Measurements from ENCODE around the gene CNTNAP5.

The CNTNAP5 gene

DNA sequence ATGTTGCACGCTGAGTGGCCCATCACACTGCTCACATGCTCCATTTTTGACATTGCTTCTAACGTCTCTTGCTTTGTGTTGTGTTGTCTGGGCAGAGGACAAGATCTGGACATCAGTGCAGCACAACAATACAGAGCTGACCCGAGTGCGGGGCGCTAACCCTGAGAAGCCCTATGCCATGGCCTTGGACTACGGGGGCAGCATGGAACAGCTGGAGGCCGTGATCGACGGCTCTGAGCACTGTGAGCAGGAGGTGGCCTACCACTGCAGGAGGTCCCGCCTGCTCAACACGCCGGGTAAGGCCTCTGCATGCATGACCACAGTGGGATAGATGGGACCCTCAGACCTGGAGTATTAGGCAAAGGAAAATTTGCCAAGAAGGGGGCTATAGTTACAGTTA lies 622.6 kb downstream of the CNTNAP5 start:
- Mint-ChIP-seq H3K27me3 (no peaks in the 10 kb centered on the region), H3K4me3 (no peak overlapping the region), H3K27ac (no peak overlapping the region), H3K4me1 (no peaks in the 10 kb centered on the region), H3K36me3 (ENCODE audit: low read depth) (no peaks in the 10 kb centered on the region), H3K9me3 (peaks cover 4% of the 10 kb centered on the region)
- no peak for ATAC-seq
- DNase-seq: no peak

DNA sequence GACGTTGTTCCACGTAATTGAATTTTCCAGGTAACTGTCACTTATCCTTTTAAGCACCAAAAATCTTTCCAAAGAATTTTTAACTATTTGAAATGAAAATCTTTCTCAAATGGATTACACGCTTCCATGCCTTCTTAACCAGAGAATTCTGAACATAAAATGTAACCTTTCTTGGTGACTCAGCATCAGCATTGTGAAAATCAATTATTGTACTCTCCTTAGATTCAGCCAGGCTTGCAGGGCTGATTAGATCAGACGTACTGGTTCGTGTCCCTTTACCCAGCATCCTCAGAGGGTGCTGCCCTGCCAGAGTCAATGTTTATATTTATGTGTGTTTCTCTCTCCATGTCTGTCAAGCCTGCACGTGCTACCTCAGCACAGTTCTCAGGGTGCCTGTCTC lies 623.9 kb downstream of the CNTNAP5 start:
- Mint-ChIP-seq H3K27ac (no peak overlapping the region), H3K9me3 (no peaks in the 10 kb centered on the region), H3K4me1 (no peaks in the 10 kb centered on the region), H3K27me3 (no peaks in the 10 kb centered on the region), H3K4me3 (no peak overlapping the region), H3K36me3 (ENCODE audit: low read depth) (no peaks in the 10 kb centered on the region)
- DNase-seq (no peak), ATAC-seq (no peak)

DNA sequence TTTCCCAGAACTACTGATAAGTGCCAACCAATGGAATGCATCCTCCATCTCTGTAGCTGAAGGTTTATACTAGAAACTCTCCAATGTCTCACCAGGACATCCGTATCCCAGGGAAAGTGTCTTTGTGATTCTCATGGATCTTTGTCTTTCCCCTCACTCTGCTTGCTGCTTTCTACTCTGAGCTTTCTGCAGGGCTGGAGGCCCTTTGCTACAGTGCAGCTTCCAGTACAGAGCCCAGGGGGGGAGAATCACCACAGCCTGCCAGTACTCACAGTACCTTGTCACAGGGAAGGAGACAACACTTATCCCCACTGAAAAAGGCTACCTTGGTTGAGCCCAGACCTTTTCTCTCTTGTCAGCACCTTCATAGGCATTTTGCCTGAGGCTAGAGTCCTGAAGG lies 627.0 kb downstream of the CNTNAP5 start:
- no peaks in the 10 kb centered on the region for H3K27me3 Mint-ChIP-seq
- H3K4me3 Mint-ChIP-seq: no peak overlapping the region
- no peaks in the 10 kb centered on the region for H3K9me3 Mint-ChIP-seq
- no peak for ATAC-seq
- DNase-seq: no peak
- H3K36me3 Mint-ChIP-seq (ENCODE audit: low read depth): no peaks in the 10 kb centered on the region
- no peaks in the 10 kb centered on the region for H3K4me1 Mint-ChIP-seq
- H3K27ac Mint-ChIP-seq: no peak overlapping the region

DNA sequence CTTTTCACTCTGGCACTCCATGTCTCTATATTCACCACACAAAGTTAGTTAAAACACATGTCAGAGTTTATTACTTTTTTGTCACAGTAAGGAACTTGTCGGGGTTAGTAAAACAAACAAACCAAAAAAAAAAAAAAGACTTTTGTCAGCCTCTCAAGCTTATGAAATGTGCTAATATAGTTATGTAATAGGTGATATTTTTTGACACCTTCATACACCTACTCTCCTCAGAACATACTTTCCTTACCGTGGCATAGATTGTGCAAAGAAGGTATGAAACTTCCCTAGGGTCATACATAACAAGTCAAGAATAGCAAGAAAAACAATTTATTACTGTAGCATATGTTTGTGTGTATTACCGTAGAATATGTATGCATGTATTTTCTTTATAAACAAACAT lies 633.3 kb downstream of the CNTNAP5 start:
- H3K4me1 Mint-ChIP-seq: no peaks in the 10 kb centered on the region
- H3K9me3 Mint-ChIP-seq: peaks cover 10% of the 10 kb centered on the region
- H3K27me3 Mint-ChIP-seq: no peaks in the 10 kb centered on the region
- no peak overlapping the region for H3K4me3 Mint-ChIP-seq
- DNase-seq (no peak), ATAC-seq (no peak)
- H3K36me3 Mint-ChIP-seq (ENCODE audit: low read depth): no peaks in the 10 kb centered on the region
- no peak overlapping the region for H3K27ac Mint-ChIP-seq

DNA sequence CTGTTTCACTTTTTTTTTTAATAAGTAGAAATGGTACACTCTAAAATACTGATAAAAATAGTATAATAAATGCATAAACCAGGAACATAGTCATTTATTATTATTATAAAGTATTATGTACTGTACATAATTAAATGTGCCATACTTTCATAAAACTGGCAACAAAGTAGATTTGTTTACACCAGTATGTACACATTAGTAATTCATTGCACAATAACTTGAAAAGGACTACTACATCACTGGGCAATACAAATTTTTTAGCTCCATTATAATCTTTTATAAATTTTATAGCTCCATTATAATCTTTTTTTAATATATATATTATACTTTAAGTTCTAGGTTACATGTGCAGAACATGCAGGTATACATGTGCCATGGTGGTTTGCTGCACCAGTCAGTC lies 636.5 kb downstream of the CNTNAP5 start:
- H3K9me3 Mint-ChIP-seq: peaks cover 10% of the 10 kb centered on the region
- no peak overlapping the region for H3K4me3 Mint-ChIP-seq
- no peaks in the 10 kb centered on the region for H3K4me1 Mint-ChIP-seq
- H3K36me3 Mint-ChIP-seq (ENCODE audit: low read depth): no peaks in the 10 kb centered on the region
- no peak for DNase-seq
- ATAC-seq: no peak
- H3K27me3 Mint-ChIP-seq: no peaks in the 10 kb centered on the region
- H3K27ac Mint-ChIP-seq: no peak overlapping the region

DNA sequence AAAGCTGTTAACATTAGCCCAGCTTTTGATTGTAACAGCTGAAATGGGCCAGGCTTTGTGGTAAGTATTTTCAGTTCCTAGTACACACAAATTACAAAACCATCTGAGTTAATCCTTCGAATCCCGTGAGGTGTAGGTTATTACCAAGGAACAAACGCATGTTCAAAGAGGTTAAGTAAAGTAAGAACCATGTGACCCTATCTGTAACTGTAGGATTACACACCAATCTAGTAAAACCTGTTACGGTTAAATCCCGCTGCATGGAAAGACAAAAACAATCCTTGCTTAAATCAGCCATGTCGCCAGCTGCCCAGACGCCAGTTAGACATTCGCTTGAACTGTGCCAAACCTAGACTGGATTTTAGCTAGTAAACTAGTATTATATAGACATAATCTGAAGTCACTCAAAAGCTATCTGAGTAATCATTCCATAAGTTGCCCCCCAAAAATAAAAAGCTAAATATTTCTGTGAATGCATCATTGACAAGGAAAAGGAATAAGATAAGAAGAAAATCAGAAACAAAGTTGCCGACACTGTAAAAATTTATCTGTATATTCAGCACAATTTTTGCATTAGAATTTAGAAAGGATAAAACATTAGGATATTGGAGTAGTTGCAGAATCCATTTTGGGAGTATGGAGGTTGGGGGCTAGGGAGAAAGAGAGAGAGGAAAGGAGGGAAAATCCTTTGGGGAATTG lies 638.0 kb downstream of the CNTNAP5 start:
- H3K27ac Mint-ChIP-seq: no peak overlapping the region
- H3K27me3 Mint-ChIP-seq: no peaks in the 10 kb centered on the region
- peaks cover 3% of the 10 kb centered on the region for H3K9me3 Mint-ChIP-seq

DNA sequence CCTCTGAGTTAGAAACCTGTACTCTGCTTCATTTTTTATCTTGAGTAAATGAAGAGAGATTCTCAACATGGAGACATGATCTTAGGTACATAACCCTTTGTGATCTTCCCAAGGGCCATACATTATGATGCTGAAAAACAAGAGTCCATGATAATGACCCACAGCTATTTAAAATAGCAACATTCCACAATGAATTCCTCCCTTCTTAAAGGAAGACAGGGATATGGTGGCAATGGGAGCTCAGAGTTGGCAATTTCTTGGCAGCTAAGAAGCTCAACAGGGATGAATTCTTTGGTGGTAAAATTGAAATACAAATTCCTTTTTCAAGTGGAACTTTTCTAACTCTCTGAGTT lies 638.5 kb downstream of the CNTNAP5 start:
- peaks cover 3% of the 10 kb centered on the region for H3K9me3 Mint-ChIP-seq
- H3K27ac Mint-ChIP-seq: no peak overlapping the region
- H3K27me3 Mint-ChIP-seq: no peaks in the 10 kb centered on the region
- no peaks in the 10 kb centered on the region for H3K36me3 Mint-ChIP-seq (ENCODE audit: low read depth)
- no peak for DNase-seq
- H3K4me1 Mint-ChIP-seq: no peaks in the 10 kb centered on the region
- no peak overlapping the region for H3K4me3 Mint-ChIP-seq
- ATAC-seq: no peak

More for the DNA sequence above, 638.0 kb downstream of the CNTNAP5 start:
- no peaks in the 10 kb centered on the region for H3K36me3 Mint-ChIP-seq (ENCODE audit: low read depth)
- DNase-seq (no peak), ATAC-seq (no peak)
- H3K4me3 Mint-ChIP-seq: no peak overlapping the region
- H3K4me1 Mint-ChIP-seq: no peaks in the 10 kb centered on the region

DNA sequence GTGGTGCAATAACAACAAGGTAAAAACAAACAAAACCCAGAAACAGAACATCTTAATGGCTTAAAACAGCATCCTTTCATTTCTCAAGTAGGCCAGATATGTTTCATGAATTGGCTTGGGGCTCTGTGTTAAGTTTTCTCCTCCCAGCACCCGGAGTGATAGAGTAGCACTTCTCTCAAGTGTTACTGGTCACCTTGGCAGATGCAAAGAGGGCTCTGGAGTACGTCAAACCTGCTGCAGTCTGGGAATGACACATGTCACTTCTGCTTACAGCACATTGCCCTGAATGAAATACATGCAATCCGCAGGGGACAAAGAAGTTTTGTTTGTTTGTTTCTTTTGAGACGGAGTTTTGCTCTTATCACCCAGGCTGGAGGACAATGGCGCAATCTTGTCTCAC lies 639.3 kb downstream of the CNTNAP5 start:
- ATAC-seq (no peak), DNase-seq (no peak)
- Mint-ChIP-seq H3K27ac (no peak overlapping the region), H3K4me3 (no peak overlapping the region), H3K9me3 (peaks cover 7% of the 10 kb centered on the region), H3K27me3 (no peaks in the 10 kb centered on the region), H3K36me3 (ENCODE audit: low read depth) (no peaks in the 10 kb centered on the region), H3K4me1 (no peaks in the 10 kb centered on the region)

DNA sequence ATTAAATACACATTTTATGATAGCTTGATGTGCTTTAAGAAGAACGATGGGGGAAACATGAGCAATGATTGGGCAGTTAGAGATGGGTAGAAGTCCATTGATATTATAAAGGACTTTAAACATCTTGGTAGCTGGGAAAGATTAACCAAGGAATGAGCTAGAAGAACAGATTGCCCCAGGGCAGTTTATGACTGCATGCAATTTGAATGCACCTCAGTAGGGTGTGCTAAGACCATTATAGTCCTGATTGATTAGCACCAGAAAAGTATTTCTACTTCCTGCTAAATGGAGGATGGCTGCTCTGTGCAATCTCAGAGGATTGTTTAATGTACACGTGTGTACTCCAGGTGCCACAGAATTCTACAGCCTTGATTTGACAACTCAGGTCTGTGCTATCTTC lies 641.9 kb downstream of the CNTNAP5 start:
- ATAC-seq (no peak), DNase-seq (no peak)
- Mint-ChIP-seq H3K36me3 (ENCODE audit: low read depth) (no peaks in the 10 kb centered on the region), H3K9me3 (peaks cover 18% of the 10 kb centered on the region), H3K27ac (no peak overlapping the region), H3K4me1 (no peaks in the 10 kb centered on the region), H3K4me3 (no peak overlapping the region), H3K27me3 (no peaks in the 10 kb centered on the region)

DNA sequence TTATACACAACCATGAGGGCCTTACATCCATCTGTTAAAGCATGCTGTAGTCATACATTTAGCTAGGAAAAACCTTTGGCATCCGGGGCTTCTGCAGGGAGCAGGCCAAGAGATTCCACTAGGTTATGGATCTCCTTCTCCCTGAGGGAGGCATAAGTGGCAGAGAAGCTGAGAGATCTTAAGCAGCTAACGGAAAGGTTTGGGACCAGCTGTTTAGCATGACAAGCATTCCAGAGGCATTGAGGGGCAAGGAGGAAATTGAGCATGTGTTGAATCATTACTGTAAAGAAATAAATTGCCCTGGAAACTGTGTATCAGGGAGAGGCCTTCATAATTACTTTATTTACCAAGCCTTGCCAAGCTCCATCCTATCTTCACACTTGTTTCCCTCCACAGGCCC lies 643.1 kb downstream of the CNTNAP5 start:
- H3K9me3 Mint-ChIP-seq: peaks cover 15% of the 10 kb centered on the region
- ATAC-seq (no peak), DNase-seq (no peak)
- no peaks in the 10 kb centered on the region for H3K27me3 Mint-ChIP-seq
- H3K27ac Mint-ChIP-seq: no peak overlapping the region
- no peaks in the 10 kb centered on the region for H3K4me1 Mint-ChIP-seq
- H3K36me3 Mint-ChIP-seq (ENCODE audit: low read depth): no peaks in the 10 kb centered on the region
- no peak overlapping the region for H3K4me3 Mint-ChIP-seq

DNA sequence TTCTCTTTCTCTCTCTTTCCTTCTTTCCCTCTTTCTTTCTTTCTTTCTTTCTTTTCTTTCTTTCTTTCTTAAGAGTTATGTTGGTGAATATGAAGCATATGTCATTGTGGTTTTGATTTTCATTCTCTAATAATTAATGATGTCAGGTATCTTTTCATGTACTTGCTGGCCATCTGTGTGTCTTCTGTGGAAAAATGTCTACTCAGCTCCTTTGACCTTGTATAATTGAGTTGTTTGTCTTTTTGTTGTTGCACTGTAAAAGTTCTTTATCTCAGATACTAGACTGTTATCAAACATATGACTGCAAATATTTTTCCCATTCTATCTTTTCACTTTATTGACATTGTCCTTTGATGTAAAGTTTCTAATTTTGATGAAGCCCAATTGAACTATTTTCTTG lies 645.1 kb downstream of the CNTNAP5 start:
- ATAC-seq: no peak
- H3K36me3 Mint-ChIP-seq (ENCODE audit: low read depth): no peaks in the 10 kb centered on the region
- H3K4me3 Mint-ChIP-seq: no peak overlapping the region

DNA sequence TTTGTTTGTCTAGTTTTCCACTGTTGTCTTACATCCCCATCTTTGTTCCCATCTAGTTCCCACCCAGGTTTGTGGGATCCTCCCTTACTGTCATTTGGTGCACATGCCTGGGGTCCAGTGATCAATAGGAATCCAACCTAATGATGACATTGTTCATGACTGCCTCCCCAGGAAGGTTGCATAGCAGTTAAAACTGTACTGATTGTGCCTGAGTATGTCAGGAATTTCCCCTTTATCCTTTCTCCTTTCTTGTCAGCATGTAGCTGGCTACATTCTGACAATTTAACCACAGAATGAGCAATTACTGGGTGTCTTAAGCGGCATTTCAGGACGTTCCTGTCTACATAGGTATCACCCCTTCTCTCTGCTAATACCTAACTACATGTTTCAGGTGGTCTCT lies 653.0 kb downstream of the CNTNAP5 start:
- ATAC-seq: no peak
- no peaks in the 10 kb centered on the region for H3K4me1 Mint-ChIP-seq
- H3K27me3 Mint-ChIP-seq: no peaks in the 10 kb centered on the region
- no peak overlapping the region for H3K27ac Mint-ChIP-seq
- DNase-seq: no peak
- H3K9me3 Mint-ChIP-seq: peaks cover 15% of the 10 kb centered on the region
- no peaks in the 10 kb centered on the region for H3K36me3 Mint-ChIP-seq (ENCODE audit: low read depth)
- no peak overlapping the region for H3K4me3 Mint-ChIP-seq

More for the DNA sequence above, 645.1 kb downstream of the CNTNAP5 start:
- DNase-seq: no peak
- no peaks in the 10 kb centered on the region for H3K27me3 Mint-ChIP-seq
- no peak overlapping the region for H3K27ac Mint-ChIP-seq
- H3K4me1 Mint-ChIP-seq: no peaks in the 10 kb centered on the region
- H3K9me3 Mint-ChIP-seq: peaks cover 15% of the 10 kb centered on the region

DNA sequence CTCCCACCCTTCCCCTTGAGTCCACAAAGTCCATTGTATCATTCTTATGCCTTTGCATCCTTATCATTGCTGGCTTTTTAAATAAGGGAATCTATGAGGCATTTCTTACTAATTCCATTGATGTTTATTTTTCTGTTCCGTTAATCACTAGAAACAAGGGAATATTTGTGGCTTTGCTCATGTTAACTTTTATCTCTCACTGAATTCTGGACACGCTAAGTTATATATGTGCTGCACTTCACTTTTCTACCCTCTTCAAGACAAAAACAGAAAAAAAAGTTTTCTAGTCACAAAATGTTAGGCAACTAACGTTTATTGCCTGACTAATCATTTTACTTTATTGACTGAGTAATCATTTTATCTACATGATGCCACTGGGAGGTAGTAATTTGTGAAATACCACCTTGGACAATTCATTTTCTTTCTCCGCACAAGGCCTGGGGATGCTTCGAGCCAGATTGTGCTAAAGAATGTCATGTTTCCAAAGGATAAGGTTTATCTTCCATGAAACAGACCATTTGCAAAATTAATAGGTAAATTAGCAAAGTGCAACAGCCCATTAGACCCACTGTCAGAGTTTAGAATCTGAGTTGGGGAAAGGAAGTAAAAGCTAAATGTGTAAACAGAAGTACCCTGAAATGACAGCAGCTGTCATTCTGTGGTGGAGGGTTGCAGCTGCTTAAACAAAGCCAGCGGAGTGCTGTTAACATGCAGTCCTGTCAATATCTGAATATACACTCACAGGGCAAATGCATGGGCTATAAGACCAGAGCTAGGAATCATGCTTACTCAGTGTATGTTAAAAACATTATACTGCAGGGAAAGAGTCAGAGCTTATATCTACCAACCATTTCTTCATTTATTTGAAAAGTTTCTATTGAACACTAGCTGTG lies 658.7 kb downstream of the CNTNAP5 start:
- H3K36me3 Mint-ChIP-seq (ENCODE audit: low read depth): no peaks in the 10 kb centered on the region
- H3K27ac Mint-ChIP-seq: no peak overlapping the region
- peaks cover 11% of the 10 kb centered on the region for H3K9me3 Mint-ChIP-seq
- no peak overlapping the region for H3K4me3 Mint-ChIP-seq
- H3K27me3 Mint-ChIP-seq: no peaks in the 10 kb centered on the region
- ATAC-seq (no peak), DNase-seq (no peak)
- no peaks in the 10 kb centered on the region for H3K4me1 Mint-ChIP-seq

DNA sequence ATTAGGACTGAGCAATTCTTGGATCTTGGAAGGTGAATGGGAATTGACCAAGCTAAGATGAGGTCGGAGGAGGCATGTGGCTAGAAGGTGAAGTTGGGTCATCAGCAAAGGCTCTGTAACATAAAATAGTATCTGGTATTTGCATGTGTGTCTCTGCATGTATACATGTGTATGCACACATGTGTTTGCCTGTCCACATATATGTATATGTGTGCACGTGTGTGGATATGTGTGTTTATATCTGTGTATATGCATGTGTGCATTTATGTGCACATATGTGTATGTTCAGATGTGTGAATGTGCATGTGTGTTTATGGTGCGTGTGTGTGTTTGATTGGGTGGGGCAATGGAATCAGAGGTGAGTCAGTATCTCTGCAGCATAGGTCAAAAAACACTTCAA lies 664.3 kb downstream of the CNTNAP5 start:
- no peak for ATAC-seq
- peaks cover 34% of the 10 kb centered on the region for H3K9me3 Mint-ChIP-seq

DNA sequence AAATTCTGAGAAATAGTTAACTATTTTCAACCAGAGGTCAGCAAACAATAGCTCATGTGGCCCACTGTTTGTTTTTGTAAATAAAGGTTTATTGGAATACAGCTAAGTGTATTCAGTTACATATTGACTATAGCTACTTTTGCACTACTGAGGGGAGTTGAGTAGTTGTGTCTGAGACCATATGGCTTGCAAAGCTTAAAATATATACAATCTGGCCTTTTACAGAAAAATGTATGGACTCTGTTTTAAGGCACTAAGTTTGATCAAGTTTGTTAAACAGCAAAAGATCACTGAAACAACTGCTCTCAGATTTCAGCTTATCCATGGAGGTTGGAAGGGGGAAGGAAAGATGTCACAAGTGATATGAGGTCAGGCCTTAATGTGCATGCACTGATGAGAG lies 667.1 kb downstream of the CNTNAP5 start:
- H3K4me3 Mint-ChIP-seq: no peak overlapping the region
- H3K9me3 Mint-ChIP-seq: peaks cover 34% of the 10 kb centered on the region
- no peaks in the 10 kb centered on the region for H3K36me3 Mint-ChIP-seq (ENCODE audit: low read depth)
- ATAC-seq (no peak), DNase-seq (no peak)
- no peaks in the 10 kb centered on the region for H3K4me1 Mint-ChIP-seq
- H3K27ac Mint-ChIP-seq: no peak overlapping the region
- no peaks in the 10 kb centered on the region for H3K27me3 Mint-ChIP-seq

More for the DNA sequence above, 664.3 kb downstream of the CNTNAP5 start:
- no peak overlapping the region for H3K27ac Mint-ChIP-seq
- no peaks in the 10 kb centered on the region for H3K27me3 Mint-ChIP-seq
- no peaks in the 10 kb centered on the region for H3K4me1 Mint-ChIP-seq
- H3K36me3 Mint-ChIP-seq (ENCODE audit: low read depth): no peaks in the 10 kb centered on the region
- no peak for DNase-seq
- no peak overlapping the region for H3K4me3 Mint-ChIP-seq

Data from activated naive CD8-positive, alpha-beta T cell treated with anti-CD3 and anti-CD28 coated beads, Interleukin-2, amount 50 U/mL, for 24 hours (primary cell).